ENCODE results near the gene HEATR5A. TPM values are rescaled to one million over a fixed set of nuclear protein-coding genes. Genes with fewer than 3 reads are reported as not detected.
"Not testable (repeated sequence)": the region's sequence is repeated elsewhere in the genome, so short reads cannot be mapped to it uniquely, and the experiment has no call there.

The HEATR5A gene
- total RNA-seq, 1 donor from 2014 or later: 14.1 TPM

DNA sequence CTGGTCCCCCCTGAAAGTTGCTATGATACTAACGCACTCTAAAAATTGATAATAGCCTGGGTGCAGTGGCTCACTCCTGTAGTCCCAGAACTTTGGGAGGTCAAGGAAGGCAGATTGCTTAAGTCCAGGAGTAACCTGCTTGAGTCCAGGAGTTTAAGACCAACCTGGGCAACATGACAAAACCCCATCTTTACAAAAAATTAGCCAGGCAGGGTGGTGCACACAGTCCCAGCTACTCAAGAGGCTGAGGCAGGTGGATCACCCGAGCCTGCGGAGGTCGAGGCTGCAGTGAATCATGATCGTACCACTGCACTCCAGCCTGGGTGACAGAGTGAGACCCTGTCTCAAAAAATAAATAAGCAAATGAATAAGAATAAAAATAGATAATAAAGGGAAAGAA, 42.9 kb downstream of the HEATR5A start:
- no peaks in the 10 kb centered on the region for H3K9me3 Mint-ChIP-seq (ENCODE audit: unreplicated experiment)

DNA sequence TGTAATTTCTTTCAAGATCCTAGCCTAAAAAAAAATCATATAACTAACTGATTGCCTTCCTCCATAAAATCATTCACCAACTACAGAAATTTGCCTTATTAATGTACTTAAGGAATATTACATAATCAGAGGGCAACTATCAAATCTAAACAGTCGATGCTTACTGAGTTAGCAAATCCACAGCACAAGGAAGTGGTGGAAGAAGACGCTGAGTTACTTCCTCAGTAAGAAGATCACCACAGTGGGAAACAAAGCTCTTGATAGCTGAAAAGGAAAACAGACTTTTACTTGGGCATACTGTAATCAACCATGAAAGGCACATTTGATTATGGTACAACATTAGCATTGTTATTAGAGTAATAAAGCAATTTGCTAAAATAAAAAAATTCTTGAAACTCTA, 48.7 kb downstream of the HEATR5A start:
- TF ChIP-seq, protein P1, sequence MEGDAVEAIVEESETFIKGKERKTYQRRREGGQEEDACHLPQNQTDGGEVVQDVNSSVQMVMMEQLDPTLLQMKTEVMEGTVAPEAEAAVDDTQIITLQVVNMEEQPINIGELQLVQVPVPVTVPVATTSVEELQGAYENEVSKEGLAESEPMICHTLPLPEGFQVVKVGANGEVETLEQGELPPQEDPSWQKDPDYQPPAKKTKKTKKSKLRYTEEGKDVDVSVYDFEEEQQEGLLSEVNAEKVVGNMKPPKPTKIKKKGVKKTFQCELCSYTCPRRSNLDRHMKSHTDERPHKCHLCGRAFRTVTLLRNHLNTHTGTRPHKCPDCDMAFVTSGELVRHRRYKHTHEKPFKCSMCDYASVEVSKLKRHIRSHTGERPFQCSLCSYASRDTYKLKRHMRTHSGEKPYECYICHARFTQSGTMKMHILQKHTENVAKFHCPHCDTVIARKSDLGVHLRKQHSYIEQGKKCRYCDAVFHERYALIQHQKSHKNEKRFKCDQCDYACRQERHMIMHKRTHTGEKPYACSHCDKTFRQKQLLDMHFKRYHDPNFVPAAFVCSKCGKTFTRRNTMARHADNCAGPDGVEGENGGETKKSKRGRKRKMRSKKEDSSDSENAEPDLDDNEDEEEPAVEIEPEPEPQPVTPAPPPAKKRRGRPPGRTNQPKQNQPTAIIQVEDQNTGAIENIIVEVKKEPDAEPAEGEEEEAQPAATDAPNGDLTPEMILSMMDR (IDR thresholded peaks at IDR 0.05; ENCODE audit: partially characterized antibody, unreplicated experiment): no peak
- no peaks in the 10 kb centered on the region for H3K36me3 Mint-ChIP-seq (ENCODE audit: unreplicated experiment)
- no peak overlapping the region for H3K27ac Mint-ChIP-seq (ENCODE audit: unreplicated experiment)
- no peaks in the 10 kb centered on the region for H3K27me3 Mint-ChIP-seq (ENCODE audit: unreplicated experiment)
- H3K4me1 Mint-ChIP-seq (ENCODE audit: low read depth, unreplicated experiment): no peaks in the 10 kb centered on the region
- no peak for DNase-seq
- peaks cover 1% of the 10 kb centered on the region for H3K9me3 Mint-ChIP-seq (ENCODE audit: unreplicated experiment)
- no peak overlapping the region for H3K4me3 Mint-ChIP-seq (ENCODE audit: unreplicated experiment)

More for the DNA sequence above, 42.9 kb downstream of the HEATR5A start:
- Mint-ChIP-seq H3K27ac (ENCODE audit: unreplicated experiment) (no peak overlapping the region), H3K36me3 (ENCODE audit: unreplicated experiment) (no peaks in the 10 kb centered on the region), H3K4me1 (ENCODE audit: low read depth, unreplicated experiment) (no peaks in the 10 kb centered on the region), H3K4me3 (ENCODE audit: unreplicated experiment) (no peak overlapping the region), H3K27me3 (ENCODE audit: unreplicated experiment) (peaks cover 3% of the 10 kb centered on the region)
- TF ChIP-seq, protein P1 (IDR thresholded peaks at IDR 0.05; ENCODE audit: partially characterized antibody, unreplicated experiment): no peak
- DNase-seq: no peak

DNA sequence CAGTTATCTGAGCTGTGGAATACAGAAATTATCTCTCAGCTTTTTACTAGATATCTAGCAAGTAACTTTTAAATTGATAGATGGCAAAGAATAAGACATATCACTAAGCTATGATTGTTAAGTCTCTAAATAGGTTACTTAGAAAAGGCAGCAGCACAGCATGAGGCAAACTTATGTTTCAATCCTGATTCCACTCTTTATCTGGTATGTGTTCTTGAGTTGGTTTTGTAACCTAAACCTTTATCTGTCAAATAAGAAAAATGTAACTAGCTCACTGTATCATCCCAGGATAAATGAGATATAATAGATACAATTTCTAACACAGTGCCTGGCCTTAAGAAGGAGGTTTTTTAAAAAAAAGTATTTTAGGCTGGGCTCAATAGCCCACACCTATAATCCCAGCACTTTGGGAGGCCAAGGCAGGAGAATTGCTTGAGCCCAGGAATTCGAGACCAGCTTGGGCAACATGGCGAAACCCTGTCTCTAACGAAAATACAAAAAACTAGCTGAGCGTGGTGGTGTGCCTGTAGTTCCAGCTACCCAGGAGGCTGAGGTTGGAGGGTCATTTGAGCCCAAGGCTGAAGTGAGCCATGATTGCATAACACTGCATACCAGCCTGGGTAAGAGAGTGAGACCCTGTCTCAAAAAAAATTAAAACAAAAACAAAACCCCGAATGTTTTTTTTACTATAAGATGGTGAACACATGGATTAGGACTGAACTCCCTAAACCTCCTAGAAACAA, 56.8 kb downstream of the HEATR5A start:
- H3K4me3 Mint-ChIP-seq (ENCODE audit: unreplicated experiment): no peak overlapping the region
- no peaks in the 10 kb centered on the region for H3K36me3 Mint-ChIP-seq (ENCODE audit: unreplicated experiment)
- H3K27me3 Mint-ChIP-seq (ENCODE audit: unreplicated experiment): no peaks in the 10 kb centered on the region
- no peak for DNase-seq
- TF ChIP-seq, protein P1 (IDR thresholded peaks at IDR 0.05; ENCODE audit: partially characterized antibody, unreplicated experiment): no peak
- H3K27ac Mint-ChIP-seq (ENCODE audit: unreplicated experiment): no peak overlapping the region
- H3K9me3 Mint-ChIP-seq (ENCODE audit: unreplicated experiment): peaks cover 1% of the 10 kb centered on the region
- no peaks in the 10 kb centered on the region for H3K4me1 Mint-ChIP-seq (ENCODE audit: low read depth, unreplicated experiment)

DNA sequence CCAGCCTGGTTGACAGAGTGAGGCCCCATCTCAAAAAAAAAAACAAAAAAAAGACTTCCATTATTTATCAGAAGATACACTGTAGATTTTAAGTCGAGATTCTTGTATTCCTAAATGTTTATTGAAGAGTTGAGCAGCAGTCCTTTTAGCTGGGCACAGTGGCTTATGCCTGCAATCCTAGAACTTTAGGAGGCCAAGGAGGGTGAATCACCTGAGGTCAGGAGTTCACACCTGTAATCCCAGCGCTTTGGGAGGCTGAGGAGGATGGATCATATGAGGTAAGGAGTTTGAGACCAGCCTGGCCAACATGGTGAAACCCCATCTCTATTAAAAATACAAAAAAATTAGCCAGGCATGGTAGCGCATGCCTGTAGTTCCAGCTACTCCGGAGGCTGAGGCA, 57.6 kb downstream of the HEATR5A start:
- H3K36me3 Mint-ChIP-seq (ENCODE audit: unreplicated experiment): no peaks in the 10 kb centered on the region
- no peaks in the 10 kb centered on the region for H3K27me3 Mint-ChIP-seq (ENCODE audit: unreplicated experiment)
- TF ChIP-seq, protein P1 (IDR thresholded peaks at IDR 0.05; ENCODE audit: partially characterized antibody, unreplicated experiment): no peak
- no peaks in the 10 kb centered on the region for H3K4me1 Mint-ChIP-seq (ENCODE audit: low read depth, unreplicated experiment)
- no peak overlapping the region for H3K27ac Mint-ChIP-seq (ENCODE audit: unreplicated experiment)
- peaks cover 1% of the 10 kb centered on the region for H3K9me3 Mint-ChIP-seq (ENCODE audit: unreplicated experiment)
- H3K4me3 Mint-ChIP-seq (ENCODE audit: unreplicated experiment): no peak overlapping the region
- DNase-seq: no peak

DNA sequence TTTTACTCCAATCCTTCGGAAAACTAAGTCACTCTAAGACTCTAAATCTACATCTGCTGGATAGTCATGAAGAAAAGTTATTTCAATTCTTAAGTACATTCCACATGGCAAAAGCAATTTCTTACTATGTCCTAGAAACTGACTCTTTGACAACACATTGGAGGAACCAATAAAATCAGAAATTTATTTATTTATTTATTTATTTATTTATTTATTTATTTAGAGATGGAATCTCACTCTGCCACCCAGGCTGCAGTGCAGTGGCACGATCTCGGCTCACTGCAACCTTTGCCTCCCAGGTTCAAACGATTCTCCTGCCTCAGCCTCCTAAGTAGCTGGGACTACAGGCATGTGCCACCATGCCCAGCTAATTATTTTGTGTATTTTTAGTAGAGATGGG, 58.6 kb downstream of the HEATR5A start:
- not testable (repeated sequence) for H3K36me3 Mint-ChIP-seq (ENCODE audit: unreplicated experiment); H3K4me1 Mint-ChIP-seq (ENCODE audit: low read depth, unreplicated experiment); H3K9me3 Mint-ChIP-seq (ENCODE audit: unreplicated experiment); DNase-seq; H3K4me3 Mint-ChIP-seq (ENCODE audit: unreplicated experiment); H3K27me3 Mint-ChIP-seq (ENCODE audit: unreplicated experiment); H3K27ac Mint-ChIP-seq (ENCODE audit: unreplicated experiment)

Measured in glutamatergic neuron (in vitro differentiated cells).